IPS DF 4.7 (cell line): Measurements from ENCODE around the gene DNAH12.

Experiments
- DNase-seq: peaks from one replicate; pipeline ENCODE4 v3.0.0-alpha.2; 2013; ENCODE audit warnings: low spot score; ENCODE audit errors: extremely low read depth

Gene DNAH12

DNA sequence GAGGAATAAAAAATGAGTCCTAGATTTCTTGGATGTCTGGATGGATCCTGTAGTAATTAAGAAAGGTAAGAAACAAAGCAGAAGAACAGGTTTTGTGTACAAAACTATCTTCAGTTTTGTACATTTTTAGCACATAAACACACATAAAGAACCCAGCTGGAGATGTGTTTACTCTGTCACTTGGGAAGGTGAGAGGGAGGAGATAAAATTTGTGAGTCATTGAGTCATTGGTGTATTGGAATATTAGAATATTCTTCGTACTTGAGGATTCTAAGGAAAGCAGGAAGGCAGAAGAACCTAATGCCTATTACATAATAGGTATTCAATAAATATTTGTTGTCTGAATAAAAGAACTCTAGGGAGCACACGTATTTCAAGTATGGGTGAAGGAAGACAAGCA is 299.2 kb downstream of the DNAH12 start:
- no peak for DNase-seq
